Endodermal cell (in vitro differentiated cells): ENCODE measurements around the gene RERE. TPM values are rescaled to one million over a fixed set of nuclear protein-coding genes. Genes with fewer than 3 reads are reported as not detected.

ENCODE experiments used
- DNase-seq: peaks from one replicate; pipeline ENCODE4 v3.0.0-alpha.2; 2017
- H3K27ac ChIP-seq: 2 replicates; pipeline ENCODE4 v1.5.1; 2013; ENCODE audit warnings: mild to moderate bottlenecking, low read depth, low read length, moderate library complexity
- H3K27me3 ChIP-seq: 2 replicates; pipeline ENCODE4 v1.6.1; 2013; ENCODE audit warnings: mild to moderate bottlenecking, low read length, moderate library complexity; ENCODE audit not compliant: insufficient read depth, control insufficient read depth, poor library complexity, severe bottlenecking
- H3K36me3 ChIP-seq: 2 replicates; pipeline ENCODE4 v1.7.0; 2013; ENCODE audit warnings: mild to moderate bottlenecking, low read length, moderate library complexity; ENCODE audit not compliant: control insufficient read depth, insufficient read depth
- H3K4me1 ChIP-seq: one replicate; pipeline ENCODE4 v1.7.0; 2013; ENCODE audit warnings: low read length; ENCODE audit not compliant: control insufficient read depth, insufficient read depth
- H3K4me3 ChIP-seq: 2 replicates; pipeline ENCODE4 v1.5.1; 2013; ENCODE audit warnings: mild to moderate bottlenecking, low read length, moderate library complexity
- H3K9ac ChIP-seq: 2 replicates; pipeline ENCODE4 v1.6.1; 2013; ENCODE audit warnings: mild to moderate bottlenecking, low read length, moderate library complexity; ENCODE audit not compliant: poor library complexity, severe bottlenecking; ENCODE audit errors: extremely low read depth
- H3K9me3 ChIP-seq: 2 replicates; pipeline ENCODE4 v1.6.1; 2013; ENCODE audit warnings: mild to moderate bottlenecking, low read length, moderate library complexity; ENCODE audit not compliant: control insufficient read depth
- H3K27ac Mint-ChIP-seq: 2 replicates; pipeline ENCODE4 v1.8.0; 2020; ENCODE audit warnings: mixed read lengths
- H3K27me3 Mint-ChIP-seq: 2 replicates; pipeline ENCODE4 v1.8.0; 2021; ENCODE audit warnings: mild to moderate bottlenecking, mixed read lengths; ENCODE audit not compliant: insufficient read depth
- H3K36me3 Mint-ChIP-seq: 2 replicates; pipeline ENCODE4 v1.8.0; 2020; ENCODE audit warnings: low read depth, mixed read lengths
- H3K4me1 Mint-ChIP-seq: 2 replicates; pipeline ENCODE4 v1.8.0; 2020; ENCODE audit warnings: mixed read lengths
- H3K4me3 Mint-ChIP-seq: 2 replicates; pipeline ENCODE4 v1.8.0; 2020; ENCODE audit warnings: mild to moderate bottlenecking, moderate library complexity, mixed read lengths
- H3K9me3 Mint-ChIP-seq: 2 replicates; pipeline ENCODE4 v1.8.0; 2020; ENCODE audit warnings: mild to moderate bottlenecking, mixed read lengths
- CTCF ChIP-seq: fragments of 200-600 bp; sonication (generic); conservative IDR thresholded peaks from 2 replicates; pipeline ENCODE4 v1.5.0; 2021; ENCODE audit warnings: antibody characterized with exemption, mild to moderate bottlenecking
- WGBS, 2 experiments: methylation state at CpG; one replicate each; pipeline versions ENCODE4 v1.1.5 to v1.1.7; 2013; ENCODE audit warnings: missing lambda C conversion rate in 2 of 2, mixed read lengths in 1 of 2; ENCODE audit not compliant: insufficient coverage in 1 of 2, insufficient read length in 1 of 2; 5-methylcytosine and 5-hydroxymethylcytosine counted together
- total RNA-seq, 2 donors: library from RNA; stranded (reverse); fragmentation: NEBNext Ultra II Directional in 1 of 2; extraction: Animal tissue kit (Norgen Biotek cat#: 25700) in 1 of 2; gene quantifications; 2 replicates in 1 of 2; 3 replicates in 1 of 2; pipeline ENCODE4 v1.2.1, GENCODE V29; 2021

Gene RERE
- total RNA-seq, 2 donors from 2014 or later, result 159 to 179 TPM

GRCh38 chr1:8641377-8641997 lies 176.0 kb downstream of the RERE start:
- H3K27ac ChIP-seq, result no peak overlapping the region
- Mint-ChIP-seq H3K27me3 (no peaks in the 10 kb centered on the region), H3K4me1 (peaks cover 31% of the 10 kb centered on the region), H3K36me3 (peaks cover 19% of the 10 kb centered on the region), H3K27ac (peak overlapping the region; percentile 76), H3K9me3 (no peaks in the 10 kb centered on the region), H3K4me3 (no peak overlapping the region)
- WGBS, 2 experiments, result 80% methylated on average over 3 of the region's 3 CpGs; no CpG with 5 or more reads in 1 of the 2 experiments
- no peaks in the 10 kb centered on the region for H3K4me1 ChIP-seq
- no peak overlapping the region for H3K9ac ChIP-seq
- no peak for TF ChIP-seq CTCF
- DNase-seq, result no peak
- H3K27me3 ChIP-seq, result no peaks in the 10 kb centered on the region
- H3K36me3 ChIP-seq, result peaks cover 39% of the 10 kb centered on the region
- H3K9me3 ChIP-seq, result no peaks in the 10 kb centered on the region
- H3K4me3 ChIP-seq, result no peak overlapping the region

- Histone ChIP-seq H3K4me1 (no peaks in the 10 kb centered on the region), H3K27ac (no peak overlapping the region), H3K9me3 (no peaks in the 10 kb centered on the region), H3K4me3 (no peak overlapping the region), H3K36me3 (peaks cover 39% of the 10 kb centered on the region), H3K27me3 (no peaks in the 10 kb centered on the region), H3K9ac (no peak overlapping the region)
- WGBS, 2 experiments, result 91% methylated on average over 1 of the region's 1 CpG; no CpG with 5 or more reads in 1 of the 2 experiments
- Mint-ChIP-seq H3K27ac (no peak overlapping the region), H3K4me3 (no peak overlapping the region), H3K27me3 (no peaks in the 10 kb centered on the region), H3K9me3 (no peaks in the 10 kb centered on the region), H3K4me1 (peaks cover 32% of the 10 kb centered on the region), H3K36me3 (peaks cover 18% of the 10 kb centered on the region)
- no peak for TF ChIP-seq CTCF
- DNase-seq, result no peak
These were observed 176.5 kb downstream of the RERE start for GRCh38 chr1:8640950-8641349.

GRCh38 chr1:8639148-8639547 lies 178.3 kb downstream of the RERE start:
- no peaks in the 10 kb centered on the region for H3K27me3 Mint-ChIP-seq
- Histone ChIP-seq H3K27me3 (no peaks in the 10 kb centered on the region), H3K4me3 (no peak overlapping the region), H3K27ac (no peak overlapping the region), H3K9me3 (no peaks in the 10 kb centered on the region), H3K36me3 (peaks cover 33% of the 10 kb centered on the region), H3K4me1 (no peaks in the 10 kb centered on the region), H3K9ac (no peak overlapping the region)
- no peak overlapping the region for H3K27ac Mint-ChIP-seq
- peaks cover 26% of the 10 kb centered on the region for H3K4me1 Mint-ChIP-seq
- no peak for DNase-seq
- WGBS, 2 experiments, result 97 to 100% methylated on average over 4 to 5 of the region's 5 CpGs
- no peak overlapping the region for H3K4me3 Mint-ChIP-seq
- peaks cover 26% of the 10 kb centered on the region for H3K36me3 Mint-ChIP-seq
- TF ChIP-seq CTCF, result no peak
- H3K9me3 Mint-ChIP-seq, result no peaks in the 10 kb centered on the region
